NCI-H1092 treated with DMSO at 0.1 percent for 48 hours (cell line): ENCODE data around the gene AXIN1.

Source experiments
- DNase-seq: peaks from one replicate; lab custom pipeline; 2025; lab: John Stamatoyannopoulos, UW

AXIN1 gene

DNA sequence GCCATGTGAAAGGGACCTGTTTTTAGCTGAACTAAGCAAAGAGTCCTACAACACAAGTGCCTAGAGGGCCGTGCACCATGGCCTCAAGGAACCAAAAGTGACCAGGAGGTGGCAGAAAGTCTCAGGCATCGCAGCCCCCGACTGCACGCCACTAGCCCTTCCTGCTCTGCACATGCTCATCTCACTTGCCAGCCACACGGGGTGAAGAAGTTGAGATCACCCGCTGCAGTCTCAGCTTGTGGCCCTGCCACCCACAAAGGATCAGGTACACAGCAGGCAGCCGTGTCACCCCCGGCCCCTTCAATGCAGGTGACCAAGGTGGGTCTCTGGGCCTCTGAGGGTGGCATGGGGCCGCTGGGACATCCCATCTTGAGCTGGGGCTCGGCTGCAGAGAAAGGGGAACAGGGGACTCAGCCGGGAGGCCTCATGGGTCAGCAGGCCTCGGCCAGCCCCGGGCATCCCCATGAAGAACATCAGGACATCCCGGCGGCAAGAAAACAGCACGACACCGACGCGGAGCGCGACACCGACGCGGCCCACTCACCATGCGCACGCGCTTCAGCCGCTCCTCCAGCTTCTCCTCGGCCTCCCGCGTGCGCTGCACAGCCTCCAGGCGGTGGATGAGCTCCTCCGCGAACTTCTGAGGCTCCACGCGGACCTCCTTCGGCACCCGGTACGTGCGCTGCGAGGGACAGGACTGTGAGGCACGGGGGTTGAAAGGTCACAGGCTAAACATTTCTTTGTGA lies 48.6 kb downstream of the AXIN1 start:
- no peak for DNase-seq

DNA sequence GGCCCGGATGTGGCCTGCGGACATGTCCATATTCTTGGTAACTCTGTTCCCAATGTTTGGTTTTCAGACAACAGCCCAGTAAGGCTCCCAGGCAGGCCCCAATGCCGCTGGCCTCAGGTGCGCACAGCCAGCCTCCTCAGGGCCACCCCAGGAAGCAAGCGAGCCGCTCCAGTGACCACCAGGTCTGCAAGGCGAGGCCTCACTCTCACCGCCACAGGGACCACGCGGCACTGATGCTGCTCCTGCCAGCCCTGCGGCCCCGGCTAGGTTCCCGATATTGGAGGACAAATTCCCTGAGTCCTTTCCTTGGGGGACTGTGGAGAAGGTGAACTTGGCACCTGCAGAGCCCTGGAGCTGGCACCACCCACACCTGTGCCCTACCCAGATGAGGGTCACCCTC lies 50.6 kb downstream of the AXIN1 start:
- DNase-seq, result no peak

DNA sequence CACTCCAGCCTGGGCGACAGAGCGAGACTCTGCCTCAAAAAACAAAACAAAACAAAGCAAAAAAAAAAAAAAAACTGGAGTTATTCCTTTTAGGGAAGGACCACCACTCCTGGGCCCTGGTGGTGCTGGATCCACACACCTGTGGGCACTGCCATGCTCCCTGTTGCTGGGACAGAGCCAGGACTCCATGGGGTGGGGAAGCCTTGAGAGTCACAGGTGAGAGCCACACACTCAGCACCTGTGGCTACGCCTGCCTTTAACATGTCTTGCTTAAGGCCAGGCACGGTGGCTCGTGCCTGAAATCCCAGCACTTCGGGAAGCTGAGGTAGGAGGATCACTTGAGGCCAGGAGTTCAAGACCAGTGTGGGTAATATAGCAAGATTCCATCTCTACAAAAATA lies 51.3 kb downstream of the AXIN1 start:
- DNase-seq, result no peak

- no peak for DNase-seq
These were observed 54.7 kb downstream of the AXIN1 start for GRCh38 chr16:297832-298231.

DNA sequence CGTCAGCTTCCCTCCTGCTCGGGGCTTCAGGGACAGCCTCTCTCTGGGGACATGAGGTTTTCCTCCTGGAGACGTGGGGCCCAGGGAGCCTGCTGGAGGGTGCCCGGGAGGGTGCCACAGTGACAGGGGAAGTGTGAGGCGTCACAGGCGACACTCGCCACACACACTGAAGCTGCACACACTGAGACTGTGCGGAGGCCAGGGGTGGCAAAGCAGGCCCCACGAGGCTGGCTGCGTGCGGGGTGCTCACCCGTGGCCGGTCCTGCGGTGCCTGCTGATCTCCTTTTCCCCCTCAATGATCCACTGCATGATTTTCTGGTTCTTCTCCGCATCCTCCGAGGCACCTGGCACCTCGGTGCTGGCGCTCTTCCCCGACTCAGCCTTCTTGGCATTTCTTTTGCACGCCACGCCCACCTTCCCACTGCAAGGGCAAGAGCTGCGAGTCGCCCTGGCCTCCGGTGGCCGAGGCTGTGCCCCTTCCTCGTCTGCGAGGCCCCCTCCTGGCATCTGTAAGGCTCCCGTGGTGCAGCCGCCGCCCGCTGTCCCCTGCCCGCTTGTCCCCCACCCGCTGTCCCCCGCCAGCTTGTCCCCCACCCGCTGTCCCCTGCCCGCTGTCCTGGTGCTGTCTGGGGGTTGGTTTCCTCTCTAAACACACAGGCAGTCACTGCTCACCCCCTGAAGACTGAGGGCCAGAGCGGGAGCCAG lies 55.6 kb downstream of the AXIN1 start:
- no peak for DNase-seq

DNA sequence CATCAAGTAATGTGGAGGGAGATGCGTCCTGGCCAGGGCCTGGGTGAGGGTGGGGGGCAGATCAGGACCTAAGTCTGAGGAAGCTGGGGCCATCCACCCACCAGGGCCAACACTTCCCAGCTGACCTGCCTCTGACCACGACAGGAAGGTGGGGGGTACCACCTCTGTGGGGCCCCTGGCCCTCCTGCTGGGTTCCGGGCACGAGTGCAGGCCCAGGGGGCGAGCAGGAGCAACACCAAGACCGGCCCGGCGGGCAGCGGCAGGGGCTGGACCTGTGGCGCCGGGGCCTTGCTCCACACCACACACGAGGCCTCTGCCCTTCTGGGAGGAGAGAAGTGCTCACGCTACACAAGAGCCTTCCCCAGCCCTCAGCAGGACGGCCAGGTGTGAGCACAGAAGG lies 56.2 kb downstream of the AXIN1 start:
- DNase-seq, result no peak

DNA sequence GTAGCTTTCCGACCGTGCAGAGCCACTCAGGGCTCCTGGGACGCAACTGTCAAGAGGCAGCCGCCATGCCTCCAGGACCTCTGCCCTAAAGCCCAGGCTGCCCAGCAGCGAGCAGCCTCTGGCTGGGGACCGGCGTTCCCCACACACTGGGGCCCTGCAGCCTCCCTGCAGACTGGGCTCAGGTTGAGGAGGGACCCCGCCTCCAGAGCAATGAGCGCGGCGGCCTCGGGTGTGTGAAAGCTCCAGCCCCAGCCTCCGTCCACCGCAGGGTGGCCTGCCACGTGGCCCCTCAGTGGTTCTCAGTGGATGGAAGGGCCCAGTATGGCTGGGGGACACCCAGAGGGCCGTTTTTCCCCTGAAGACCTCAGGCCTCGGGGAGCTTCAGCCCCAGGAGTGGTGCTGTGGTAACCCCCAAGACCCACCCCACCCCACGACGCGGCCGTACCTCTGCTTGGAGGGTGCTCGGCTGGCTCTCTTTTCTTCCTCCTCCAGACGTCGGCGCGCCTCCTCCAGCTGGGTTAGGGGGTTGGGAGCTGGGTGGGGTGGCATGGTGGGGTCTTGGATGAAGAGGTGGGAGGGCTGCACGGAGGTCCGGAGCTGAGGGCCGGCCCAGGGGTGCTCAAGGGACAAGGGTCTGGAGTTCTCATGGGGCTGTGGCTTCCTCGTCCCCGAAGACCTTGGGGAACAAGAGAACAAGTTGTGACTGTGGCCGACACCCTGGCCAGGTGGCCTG lies 59.3 kb downstream of the AXIN1 start:
- no peak for DNase-seq

DNA sequence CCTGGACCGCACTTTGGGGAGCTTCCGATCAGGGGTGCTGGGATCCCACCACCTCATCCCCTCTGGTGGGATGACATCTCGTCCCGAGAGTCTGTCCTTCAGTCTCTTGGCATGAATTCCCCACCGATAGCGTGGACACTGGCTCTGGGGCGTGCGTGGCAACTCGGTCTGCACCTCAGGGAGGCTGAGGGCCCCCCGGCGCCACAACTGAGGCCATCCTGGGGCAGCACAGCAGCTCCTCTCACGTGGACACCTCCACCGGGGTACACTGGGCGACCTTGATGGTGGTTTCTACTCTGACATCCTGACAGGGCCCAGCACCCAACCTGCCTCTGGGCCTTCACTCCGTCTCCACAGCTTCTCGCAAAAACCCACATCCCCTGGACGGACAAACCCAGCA lies 61.0 kb downstream of the AXIN1 start:
- no peak for DNase-seq

DNA sequence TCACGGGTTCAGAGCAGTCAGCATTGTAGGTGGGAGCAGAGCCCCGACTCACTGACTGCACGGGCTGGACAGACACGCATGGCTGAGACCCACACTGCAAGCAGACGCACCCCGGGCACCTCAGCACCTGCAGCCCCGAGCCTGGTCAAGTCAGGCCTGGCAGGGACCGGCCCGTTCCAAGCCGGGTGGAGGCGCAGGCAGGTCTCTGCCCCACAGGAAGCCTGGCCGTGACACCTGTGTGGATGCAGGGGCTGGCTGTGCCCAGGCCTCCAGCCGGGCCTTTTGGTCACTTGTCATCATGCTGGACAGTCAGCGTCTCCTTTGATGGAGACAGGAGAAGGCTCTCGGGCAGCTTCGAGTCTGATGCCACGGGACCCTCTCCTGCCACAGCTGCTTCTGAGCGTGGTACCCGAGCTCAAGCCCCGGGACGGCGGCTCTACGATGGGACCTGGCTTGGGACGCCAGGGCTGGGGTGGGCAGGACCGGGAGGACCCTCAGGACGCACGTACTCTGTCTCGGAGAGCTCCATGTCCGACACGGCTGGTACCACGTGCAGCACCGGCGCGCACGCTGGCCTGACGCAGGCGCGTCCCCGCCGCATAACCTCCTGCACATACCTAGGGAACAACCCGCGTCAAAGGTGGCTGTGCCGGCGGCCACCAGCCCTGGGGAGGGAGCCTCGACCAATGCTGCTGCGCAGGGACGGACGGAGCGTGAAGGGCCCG lies 61.7 kb downstream of the AXIN1 start:
- no peak for DNase-seq

DNA sequence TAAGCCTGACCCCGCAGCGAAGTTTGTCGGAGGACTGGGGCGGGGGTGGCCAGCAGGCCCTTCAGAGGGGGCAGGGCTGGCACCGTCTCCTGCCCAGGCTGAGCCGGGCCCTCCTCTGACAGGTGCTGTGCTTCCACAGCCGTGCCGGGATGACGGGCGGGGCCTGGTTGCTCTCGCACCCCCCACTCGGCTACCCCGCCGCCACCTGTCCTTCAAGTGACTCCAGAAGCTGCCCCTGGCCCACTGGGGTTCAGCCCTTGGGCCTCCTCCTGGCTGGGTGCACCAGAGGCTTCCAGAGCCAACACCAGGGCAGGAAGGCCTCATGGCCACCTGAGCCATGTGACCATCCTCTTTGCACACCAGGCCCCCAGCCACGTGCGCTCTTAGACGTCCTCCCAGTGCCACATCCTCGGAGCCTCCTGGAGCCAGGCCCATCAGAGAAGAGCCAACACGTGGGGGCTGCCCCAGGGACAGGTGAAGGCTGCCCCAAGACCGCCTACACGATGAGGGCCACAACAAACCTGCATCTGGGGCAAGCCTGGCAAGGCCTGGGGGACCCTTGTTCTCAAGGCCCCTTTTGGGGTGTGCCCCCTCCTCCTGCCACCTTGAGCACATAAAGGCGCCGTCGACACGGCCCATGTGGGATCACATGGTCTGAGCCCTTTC lies 62.4 kb downstream of the AXIN1 start:
- DNase-seq, result no peak

- DNase-seq, result no peak
These were observed 63.0 kb downstream of the AXIN1 start for GRCh38 chr16:289395-289997.

DNA sequence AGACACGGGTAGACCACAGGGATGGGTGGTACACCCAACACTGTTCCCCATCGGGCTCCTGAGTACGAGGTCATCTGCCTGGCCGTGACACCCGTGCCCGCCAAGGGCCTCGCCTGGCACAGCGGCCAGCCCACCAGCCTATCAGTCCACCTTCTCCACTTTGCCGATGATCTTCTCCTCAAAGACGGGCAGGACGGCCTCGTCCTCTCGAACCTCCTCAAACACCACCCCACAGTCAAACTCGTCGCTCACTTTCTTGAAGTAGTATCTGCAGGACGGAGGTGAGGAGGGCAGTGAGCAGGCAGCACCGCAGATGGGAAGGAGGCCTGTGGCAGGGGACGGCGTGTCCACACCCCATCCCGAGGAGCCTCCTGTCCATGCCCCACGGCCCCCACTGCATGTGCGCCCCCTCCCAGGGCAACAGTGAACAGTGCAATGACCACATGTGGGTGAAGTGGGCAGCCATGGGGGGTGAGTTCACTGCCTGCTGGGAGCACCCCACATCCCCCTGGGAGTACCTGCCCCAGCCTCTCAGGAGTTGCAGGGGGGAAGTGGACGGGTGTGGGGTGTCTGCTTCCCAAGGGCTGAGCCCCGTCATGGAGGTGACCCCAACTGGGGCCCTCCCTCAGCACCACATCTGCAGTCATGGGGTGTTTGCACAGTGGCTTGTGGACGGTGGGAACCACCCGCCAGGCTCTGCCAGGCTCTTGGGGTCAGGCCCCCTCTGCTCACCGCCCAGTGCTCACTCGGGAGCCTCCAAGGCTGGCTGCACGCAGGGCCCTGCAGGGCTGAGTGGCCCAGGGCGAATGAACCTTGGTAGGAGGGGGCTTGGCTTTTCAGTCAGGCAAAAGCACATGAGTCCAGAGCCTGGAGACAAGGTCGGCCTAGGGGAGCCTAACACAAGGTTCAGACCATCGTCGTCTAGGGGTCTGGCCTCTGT lies 64.3 kb downstream of the AXIN1 start:
- DNase-seq, result no peak

- peak; percentile 70 for DNase-seq
These were observed 65.2 kb downstream of the AXIN1 start for GRCh38 chr16:287298-287811.

DNA sequence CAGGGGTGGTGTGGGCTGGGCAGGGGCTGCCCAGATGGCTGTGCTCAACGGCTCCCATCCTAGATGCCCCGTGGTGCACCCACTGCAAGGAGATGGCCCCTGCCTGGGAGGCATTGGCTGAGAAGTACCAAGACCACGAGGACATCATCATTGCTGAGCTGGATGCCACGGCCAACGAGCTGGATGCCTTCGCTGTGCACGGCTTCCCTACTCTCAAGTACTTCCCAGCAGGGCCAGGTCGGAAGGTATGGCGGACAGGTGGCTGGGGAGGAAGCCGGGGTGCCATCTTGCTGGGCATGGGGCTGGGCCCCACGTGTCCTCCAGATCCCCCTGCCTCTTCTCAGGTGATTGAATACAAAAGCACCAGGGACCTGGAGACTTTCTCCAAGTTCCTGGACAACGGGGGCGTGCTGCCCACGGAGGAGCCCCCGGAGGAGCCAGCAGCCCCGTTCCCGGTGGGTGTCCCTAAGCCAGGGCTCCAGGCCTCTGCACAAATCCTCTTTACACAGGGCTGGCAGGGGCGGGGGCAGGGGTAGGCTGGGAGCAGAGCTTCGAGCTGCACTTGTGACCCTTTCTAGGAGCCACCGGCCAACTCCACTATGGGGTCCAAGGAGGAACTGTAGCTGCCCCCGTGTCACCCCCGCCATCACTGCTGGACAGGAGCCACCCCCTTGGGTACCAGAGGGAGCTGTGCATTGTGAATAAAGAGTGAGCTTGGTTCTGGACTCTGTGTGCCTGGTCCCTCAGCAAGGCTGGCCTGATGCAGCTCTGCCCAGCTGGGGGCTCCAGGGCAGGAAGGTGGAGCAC lies 65.8 kb downstream of the AXIN1 start:
- no peak for DNase-seq

- DNase-seq, result no peak
These were observed 67.1 kb downstream of the AXIN1 start for GRCh38 chr16:285146-286055.

GRCh38 chr16:284204-285120 lies 68.1 kb downstream of the AXIN1 start:
- DNase-seq, result no peak
